Ovary (tissue), 3 donors: Measurements from ENCODE around the gene DSCAML1.

Source experiments
- CTCF ChIP-seq, 3 donors: fragments of 450-650 bp in 2 of 3; fragments of 200-600 bp in 1 of 3; IDR thresholded peaks; one replicate each; pipeline versions ENCODE4 v1.5.1 to v1.8.0; 2016 to 2022; ENCODE audit warnings: antibody characterized with exemption in 3 of 3, mild to moderate bottlenecking in 1 of 3
- EP300 ChIP-seq: sonication (generic); formaldehyde crosslinking; IDR thresholded peaks from one replicate; pipeline ENCODE4 v1.6.1; 2017; ENCODE audit warnings: antibody characterized with exemption
- POLR2A ChIP-seq: fragments of 450-650 bp; IDR thresholded peaks from one replicate; pipeline ENCODE4 v1.6.1; 2017; ENCODE audit warnings: antibody characterized with exemption, mild to moderate bottlenecking, moderate library complexity
- donor health status: DM: no; HTN: no; CAD: no.

GRCh38 chr11:117521974-117522373, 275.0 kb downstream of the DSCAML1 start:
- TF ChIP-seq CTCF (IDR thresholded peaks at IDR 0.05) (no peak), POLR2A (no peak), EP300 (no peak)
